ENCODE data around the gene SDK1. TPM values are rescaled to one million over a fixed set of nuclear protein-coding genes. Genes with fewer than 3 reads are reported as not detected.

Gene SDK1
- total RNA-seq, 4 donors from 2014 or later = 1.2 to 1.8 (median 1.5) TPM

GRCh38 chr7:4241791-4242190, 940.7 kb downstream of the SDK1 start:
- intact Hi-C loops (cut with DNase I; ENCODE audit: low total_unique reads) = no loop called here
- H3K9me3 ChIP-seq = no peaks in the 10 kb centered on the region
- no peak for ATAC-seq

DNA sequence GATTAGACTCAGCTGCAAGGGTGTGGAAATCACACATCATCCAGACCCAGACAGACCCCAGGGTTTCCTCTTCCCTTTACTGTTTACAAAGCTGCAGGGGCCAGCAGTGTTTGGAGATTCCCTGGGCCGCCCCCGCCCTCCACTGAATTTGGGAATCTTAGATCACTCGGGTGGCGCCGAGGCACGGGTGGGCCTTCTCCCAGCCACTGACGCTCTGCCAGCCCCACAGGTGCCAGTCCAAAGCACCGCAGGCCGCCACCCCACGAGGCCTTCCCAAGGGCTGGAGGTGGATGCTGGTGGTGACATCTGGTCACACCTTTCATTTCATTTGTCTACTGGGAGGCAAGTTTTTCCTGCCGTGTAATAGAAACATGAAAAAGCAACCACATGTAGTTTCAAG, 941.7 kb downstream of the SDK1 start:
- H3K27me3 ChIP-seq = no peaks in the 10 kb centered on the region
- no peak overlapping the region for H3K4me3 ChIP-seq
- no peak for TF ChIP-seq POLR2A (IDR thresholded peaks at IDR 0.05)
- TF ChIP-seq CTCF (IDR thresholded peaks at IDR 0.05 in 4 of 5, conservative IDR thresholded peaks at IDR 0.05 in 1 of 5) = no peak
- in situ Hi-C loops (cut with MboI; ENCODE audit: low sequenced_read_pairs in 4 of 4) (no loop called here), intact Hi-C loops (cut with DNase I; ENCODE audit: low total_unique reads) (no loop called here)
- H3K36me3 ChIP-seq = no peaks in the 10 kb centered on the region
- H3K9me3 ChIP-seq = no peaks in the 10 kb centered on the region
- DNase-seq (no peak), ATAC-seq (no peak)
- H3K4me1 ChIP-seq = no peaks in the 10 kb centered on the region
- H3K27ac ChIP-seq = no peak overlapping the region

More at GRCh38 chr7:4241791-4242190, 940.7 kb downstream of the SDK1 start:
- Histone ChIP-seq H3K36me3 (no peaks in the 10 kb centered on the region), H3K27me3 (no peaks in the 10 kb centered on the region), H3K4me3 (no peak overlapping the region), H3K27ac (no peak overlapping the region), H3K4me1 (no peaks in the 10 kb centered on the region)
- TF ChIP-seq CTCF (IDR thresholded peaks at IDR 0.05 in 4 of 5, conservative IDR thresholded peaks at IDR 0.05 in 1 of 5) (no peak), POLR2A (IDR thresholded peaks at IDR 0.05) (no peak)
- in situ Hi-C loops (cut with MboI; ENCODE audit: low sequenced_read_pairs in 4 of 4) = no loop called here
- no peak for DNase-seq

DNA sequence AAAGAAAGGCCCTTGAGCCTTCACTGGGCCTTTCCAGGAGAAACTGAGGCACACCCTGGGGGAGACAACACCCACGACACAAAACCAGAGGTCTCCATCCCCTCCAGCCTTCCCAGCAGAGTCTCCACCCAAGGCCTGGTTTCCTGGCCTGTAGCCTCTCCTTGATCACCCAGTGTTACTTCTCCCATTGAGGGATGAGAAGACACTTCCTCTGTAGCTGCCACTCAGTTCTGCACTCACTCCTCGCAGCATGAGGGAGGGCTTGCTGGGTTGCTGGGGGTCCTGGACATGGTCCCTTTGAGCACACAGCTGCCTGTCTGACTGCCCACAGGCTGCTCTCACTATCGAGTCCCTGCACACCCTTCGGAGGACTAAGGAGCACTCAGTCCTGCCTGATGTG, 943.0 kb downstream of the SDK1 start:
- in situ Hi-C loops (cut with MboI; ENCODE audit: low sequenced_read_pairs in 4 of 4) = no loop called here
- Histone ChIP-seq H3K36me3 (no peaks in the 10 kb centered on the region), H3K9me3 (no peaks in the 10 kb centered on the region), H3K27ac (no peak overlapping the region), H3K4me3 (no peak overlapping the region), H3K27me3 (no peaks in the 10 kb centered on the region), H3K4me1 (no peaks in the 10 kb centered on the region)
- DNase-seq = no peak
- intact Hi-C loops (cut with DNase I; ENCODE audit: low total_unique reads) = no loop called here
- TF ChIP-seq CTCF (IDR thresholded peaks at IDR 0.05 in 4 of 5, conservative IDR thresholded peaks at IDR 0.05 in 1 of 5) = no peak
- no peak for TF ChIP-seq POLR2A (IDR thresholded peaks at IDR 0.05)
- no peak for ATAC-seq

- Histone ChIP-seq H3K9me3 (no peaks in the 10 kb centered on the region), H3K4me1 (no peaks in the 10 kb centered on the region), H3K27ac (no peak overlapping the region), H3K4me3 (no peak overlapping the region), H3K27me3 (no peaks in the 10 kb centered on the region), H3K36me3 (no peaks in the 10 kb centered on the region)
- TF ChIP-seq CTCF (IDR thresholded peaks at IDR 0.05 in 4 of 5, conservative IDR thresholded peaks at IDR 0.05 in 1 of 5) = no peak
- TF ChIP-seq POLR2A (IDR thresholded peaks at IDR 0.05) = no peak
- in situ Hi-C loops (cut with MboI; ENCODE audit: low sequenced_read_pairs in 4 of 4) (no loop called here), intact Hi-C loops (cut with DNase I; ENCODE audit: low total_unique reads) (no loop called here)
- no peak for DNase-seq
- ATAC-seq = no peak
Measured at GRCh38 chr7:4244635-4245034, 943.6 kb downstream of the SDK1 start.

DNA sequence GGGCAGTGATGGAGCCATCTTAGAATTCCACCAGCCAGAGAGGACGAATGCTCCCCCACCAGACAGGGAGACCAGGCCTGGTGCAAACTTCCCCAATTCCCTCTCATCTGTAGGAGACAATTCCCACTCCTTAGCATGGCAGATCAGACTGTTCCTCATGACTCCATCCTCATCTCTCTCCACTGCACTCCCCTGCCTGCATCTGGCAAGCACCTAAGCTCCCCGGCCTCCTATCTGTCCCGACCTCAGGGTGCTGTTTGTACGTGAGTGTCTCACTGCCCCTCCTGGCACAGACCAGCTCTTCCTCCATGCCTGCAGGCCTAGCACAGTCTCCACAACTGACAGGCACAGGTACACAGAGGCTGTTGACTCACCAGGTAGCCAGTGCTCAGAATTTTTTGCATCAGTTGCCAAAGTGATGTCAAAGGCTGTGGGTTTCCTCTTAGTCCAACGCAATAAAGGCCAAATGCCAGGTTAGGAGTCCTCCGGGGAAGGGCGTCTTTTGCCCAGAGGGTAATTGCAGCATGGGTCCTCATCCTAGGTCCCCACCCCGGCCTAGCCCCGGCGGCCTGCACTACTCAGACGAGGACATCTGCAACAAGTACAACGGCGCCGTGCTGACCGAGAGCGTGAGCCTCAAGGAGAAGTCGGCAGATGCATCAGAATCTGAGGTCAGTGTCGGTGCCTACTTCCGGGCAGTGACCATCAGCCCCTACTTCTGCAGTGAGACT, 944.2 kb downstream of the SDK1 start:
- intact Hi-C loops (cut with DNase I; ENCODE audit: low total_unique reads) (no loop called here), in situ Hi-C loops (cut with MboI; ENCODE audit: low sequenced_read_pairs in 4 of 4) (no loop called here)
- DNase-seq (no peak), ATAC-seq (no peak)
- Histone ChIP-seq H3K4me1 (no peaks in the 10 kb centered on the region), H3K36me3 (no peaks in the 10 kb centered on the region), H3K27ac (no peak overlapping the region), H3K27me3 (no peaks in the 10 kb centered on the region), H3K4me3 (no peak overlapping the region), H3K9me3 (no peaks in the 10 kb centered on the region)
- TF ChIP-seq POLR2A (IDR thresholded peaks at IDR 0.05) (no peak), CTCF (IDR thresholded peaks at IDR 0.05 in 4 of 5, conservative IDR thresholded peaks at IDR 0.05 in 1 of 5) (no peak)
